Loucy (cell line): Measurements from ENCODE around the gene SRPX2.

Source experiments
- EZH2phosphoT487 ChIP-seq: fragments of 200-600 bp; IDR thresholded peaks from 2 replicates; pipeline ENCODE4 v1.6.1; 2018; ENCODE audit warnings: antibody characterized with exemption, mild to moderate bottlenecking, moderate library complexity, borderline replicate concordance
- TF ChIP-seq, protein P1 (sequence below): fragments of 200-600 bp; sonication (generic); conservative IDR thresholded peaks from 2 replicates; pipeline ENCODE4 v1.5.1; 2014; ENCODE audit warnings: mild to moderate bottlenecking, antibody characterized with exemption, low read length

DNA sequence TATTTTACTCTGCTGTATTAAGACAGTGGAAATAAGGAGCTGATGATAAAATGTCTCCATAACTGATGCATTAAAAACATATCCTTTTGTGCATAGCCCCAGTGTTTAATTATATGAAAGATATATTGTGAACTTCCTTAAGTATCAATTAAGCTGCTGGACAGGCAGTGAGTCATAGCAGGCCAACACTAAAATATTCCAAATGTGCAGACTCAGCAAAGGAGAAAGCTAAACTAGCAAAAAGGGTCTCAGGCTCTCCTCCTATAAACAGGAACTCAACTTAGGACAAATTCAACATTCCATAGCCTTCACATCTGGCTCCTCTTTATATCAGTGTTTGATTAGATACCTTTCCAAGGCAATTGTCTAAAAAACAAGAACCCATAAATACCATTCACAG, 43.7 kb upstream of the SRPX2 start:
- TF ChIP-seq, protein P1, sequence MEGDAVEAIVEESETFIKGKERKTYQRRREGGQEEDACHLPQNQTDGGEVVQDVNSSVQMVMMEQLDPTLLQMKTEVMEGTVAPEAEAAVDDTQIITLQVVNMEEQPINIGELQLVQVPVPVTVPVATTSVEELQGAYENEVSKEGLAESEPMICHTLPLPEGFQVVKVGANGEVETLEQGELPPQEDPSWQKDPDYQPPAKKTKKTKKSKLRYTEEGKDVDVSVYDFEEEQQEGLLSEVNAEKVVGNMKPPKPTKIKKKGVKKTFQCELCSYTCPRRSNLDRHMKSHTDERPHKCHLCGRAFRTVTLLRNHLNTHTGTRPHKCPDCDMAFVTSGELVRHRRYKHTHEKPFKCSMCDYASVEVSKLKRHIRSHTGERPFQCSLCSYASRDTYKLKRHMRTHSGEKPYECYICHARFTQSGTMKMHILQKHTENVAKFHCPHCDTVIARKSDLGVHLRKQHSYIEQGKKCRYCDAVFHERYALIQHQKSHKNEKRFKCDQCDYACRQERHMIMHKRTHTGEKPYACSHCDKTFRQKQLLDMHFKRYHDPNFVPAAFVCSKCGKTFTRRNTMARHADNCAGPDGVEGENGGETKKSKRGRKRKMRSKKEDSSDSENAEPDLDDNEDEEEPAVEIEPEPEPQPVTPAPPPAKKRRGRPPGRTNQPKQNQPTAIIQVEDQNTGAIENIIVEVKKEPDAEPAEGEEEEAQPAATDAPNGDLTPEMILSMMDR, result no peak
- no peak for TF ChIP-seq EZH2phosphoT487
